H1 (cell line): ENCODE data around the gene ANAPC13.

Experiments used
- GTF2F1 ChIP-seq: IDR thresholded peaks from 2 replicates; pipeline ENCODE4 v1.6.1; 2012; ENCODE audit warnings: low read depth, low read length, improper control_type of control experiment, borderline replicate concordance
- JUN ChIP-seq: IDR thresholded peaks from 2 replicates; pipeline ENCODE4 v1.6.1; 2011; ENCODE audit warnings: low read depth, mild to moderate bottlenecking, improper control_type of control experiment, low read length
- TAF1 ChIP-seq: IDR thresholded peaks from 2 replicates; pipeline ENCODE4 v1.6.1; 2011; ENCODE audit warnings: mild to moderate bottlenecking, low read depth, low read length
- YY1 ChIP-seq: IDR thresholded peaks from 2 replicates; pipeline ENCODE4 v1.6.1; 2011; ENCODE audit warnings: low read depth, mild to moderate bottlenecking, low read length
- TF ChIP-seq, protein P1 (sequence below): IDR thresholded peaks from 2 replicates; pipeline ENCODE4 v1.6.1; 2012; ENCODE audit warnings: inconsistent platforms
- TF ChIP-seq, protein P2 (sequence below): IDR thresholded peaks from 2 replicates; pipeline ENCODE4 v1.6.1; 2012; ENCODE audit warnings: inconsistent platforms

DNA sequence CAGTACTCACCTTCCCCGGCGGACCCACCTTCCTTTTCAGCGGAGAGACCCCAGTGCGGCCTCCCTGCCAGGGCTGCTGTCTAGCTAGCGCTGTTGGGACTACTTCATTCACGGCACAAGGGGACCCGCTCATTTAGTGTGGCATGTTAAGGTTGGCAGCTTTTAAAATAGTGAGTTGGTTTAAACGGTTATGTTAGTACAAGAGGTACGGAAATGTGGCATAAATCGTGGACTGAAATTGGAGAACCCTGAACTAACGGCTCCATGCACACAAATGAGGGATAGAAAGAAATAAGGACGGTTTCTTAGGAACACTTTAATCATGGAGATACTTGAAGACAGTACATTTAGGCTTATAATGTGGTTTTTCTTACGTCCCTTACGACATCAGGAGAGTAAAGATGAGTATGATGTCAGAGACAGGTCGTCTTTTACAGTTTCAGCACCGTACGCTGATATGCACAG, 824 bp upstream of the ANAPC13 start:
- TF ChIP-seq GTF2F1 (no peak), YY1 (no peak), JUN (no peak), TAF1 (no peak)
- TF ChIP-seq, protein P1, sequence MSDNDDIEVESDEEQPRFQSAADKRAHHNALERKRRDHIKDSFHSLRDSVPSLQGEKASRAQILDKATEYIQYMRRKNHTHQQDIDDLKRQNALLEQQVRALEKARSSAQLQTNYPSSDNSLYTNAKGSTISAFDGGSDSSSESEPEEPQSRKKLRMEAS: no peak
- TF ChIP-seq, protein P2, sequence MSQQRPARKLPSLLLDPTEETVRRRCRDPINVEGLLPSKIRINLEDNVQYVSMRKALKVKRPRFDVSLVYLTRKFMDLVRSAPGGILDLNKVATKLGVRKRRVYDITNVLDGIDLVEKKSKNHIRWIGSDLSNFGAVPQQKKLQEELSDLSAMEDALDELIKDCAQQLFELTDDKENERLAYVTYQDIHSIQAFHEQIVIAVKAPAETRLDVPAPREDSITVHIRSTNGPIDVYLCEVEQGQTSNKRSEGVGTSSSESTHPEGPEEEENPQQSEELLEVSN: no peak
